AML-193 (cell line): ENCODE results near the gene NETO2.

Experiments
- DNase-seq, 2 experiments: peaks; one replicate each; lab custom pipeline; 2025; lab: John Stamatoyannopoulos, UW

Gene NETO2

DNA sequence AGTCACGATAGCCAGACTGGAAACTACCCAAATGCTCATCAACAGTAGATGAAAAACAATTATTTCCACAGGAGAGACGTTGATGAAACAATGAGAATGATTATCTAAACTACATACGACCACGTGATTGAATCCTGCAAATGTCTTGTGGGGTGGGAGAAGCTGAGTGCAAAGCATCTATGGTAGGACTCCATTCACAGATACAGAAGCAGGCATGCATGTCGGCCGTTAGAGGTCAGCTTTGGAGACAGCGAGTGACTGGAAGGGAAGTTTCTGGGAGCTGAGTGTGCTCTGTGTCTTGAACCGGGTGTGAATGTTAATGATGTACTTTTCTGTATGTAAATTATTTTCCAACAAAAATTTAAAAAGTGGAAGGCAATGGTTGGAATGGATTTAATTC lies 98.7 kb downstream of the NETO2 start:
- DNase-seq, result no peak

DNA sequence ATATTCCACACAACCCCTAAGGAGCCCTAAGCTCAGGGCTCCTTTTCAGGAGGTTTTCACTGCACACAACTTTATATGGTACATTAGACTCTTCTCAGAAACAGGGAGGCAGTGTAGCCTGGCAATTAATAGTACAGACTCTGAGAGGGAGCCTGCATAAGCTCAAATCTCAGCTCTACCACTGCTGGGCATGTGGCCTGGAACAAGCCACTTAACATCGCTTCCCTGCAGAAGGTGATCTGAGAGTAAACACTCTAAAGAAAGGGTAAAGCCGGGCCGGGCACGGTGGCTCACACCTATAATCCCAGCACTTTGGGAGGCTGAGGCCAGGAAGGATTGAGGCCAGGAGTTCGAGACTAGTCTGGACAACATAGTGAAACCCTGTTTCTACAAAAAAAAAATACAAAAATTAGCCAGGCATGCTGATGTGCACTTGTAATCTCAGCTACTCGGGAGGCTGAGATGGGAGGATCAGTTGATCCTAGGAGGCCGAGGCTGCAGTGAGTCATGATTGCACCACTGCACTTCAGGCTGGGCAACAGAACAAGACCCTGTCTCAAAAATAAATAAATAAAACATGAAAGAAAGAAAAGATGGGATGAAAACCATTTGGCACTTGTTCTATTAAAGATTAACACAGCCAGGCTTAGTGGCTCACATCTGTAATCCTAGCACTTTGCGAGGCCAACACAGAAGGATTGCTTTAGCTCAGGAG lies 99.6 kb downstream of the NETO2 start:
- no peak for DNase-seq

DNA sequence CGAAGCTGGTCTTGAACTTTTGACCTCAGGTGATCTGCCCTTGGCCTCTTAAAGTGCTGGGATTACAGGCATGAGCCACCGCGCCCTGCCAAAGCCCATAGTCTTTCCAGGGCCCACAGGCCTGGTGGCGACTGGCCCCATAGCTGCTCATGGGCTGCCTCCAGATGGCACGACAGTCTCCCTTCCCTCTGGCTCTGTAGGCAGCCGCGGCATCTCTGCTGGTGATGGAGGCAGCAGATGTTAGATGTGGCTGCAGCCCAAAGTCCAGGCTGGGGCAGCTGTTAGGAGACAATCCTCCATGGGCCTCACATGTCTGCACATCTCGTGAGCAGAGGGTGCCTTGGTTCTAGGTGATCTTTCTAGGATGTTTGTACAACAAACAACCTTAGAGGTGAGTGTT lies 100.5 kb downstream of the NETO2 start:
- DNase-seq, result no peak

GRCh38 chr16:47037746-47038458 lies 105.8 kb downstream of the NETO2 start:
- DNase-seq, result peak; percentile 55 to 64

GRCh38 chr16:47037396-47037745 lies 106.4 kb downstream of the NETO2 start:
- peak in 1 of 2 experiments; percentile 12 for DNase-seq

DNA sequence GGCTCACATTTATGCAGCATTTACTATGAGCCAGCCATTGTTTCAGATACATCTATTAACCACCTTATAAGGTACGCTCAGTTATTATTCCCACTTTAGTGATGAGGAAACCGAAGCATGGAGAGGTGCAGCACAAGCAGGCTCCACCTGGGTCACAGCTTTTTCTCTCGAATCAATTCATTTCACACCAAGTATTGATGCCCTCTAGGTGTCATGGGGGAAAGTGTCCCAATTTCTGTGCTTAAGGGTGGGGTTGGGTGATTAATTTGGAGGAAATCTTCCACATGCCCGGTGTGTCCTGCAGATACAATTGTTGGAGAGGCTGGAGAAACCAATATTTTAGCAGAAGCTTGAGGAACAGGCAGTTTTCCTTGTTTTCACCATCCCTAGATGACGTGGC lies 107.5 kb downstream of the NETO2 start:
- DNase-seq, result no peak

GRCh38 chr16:47035436-47035835 lies 108.3 kb downstream of the NETO2 start:
- DNase-seq, result no peak

DNA sequence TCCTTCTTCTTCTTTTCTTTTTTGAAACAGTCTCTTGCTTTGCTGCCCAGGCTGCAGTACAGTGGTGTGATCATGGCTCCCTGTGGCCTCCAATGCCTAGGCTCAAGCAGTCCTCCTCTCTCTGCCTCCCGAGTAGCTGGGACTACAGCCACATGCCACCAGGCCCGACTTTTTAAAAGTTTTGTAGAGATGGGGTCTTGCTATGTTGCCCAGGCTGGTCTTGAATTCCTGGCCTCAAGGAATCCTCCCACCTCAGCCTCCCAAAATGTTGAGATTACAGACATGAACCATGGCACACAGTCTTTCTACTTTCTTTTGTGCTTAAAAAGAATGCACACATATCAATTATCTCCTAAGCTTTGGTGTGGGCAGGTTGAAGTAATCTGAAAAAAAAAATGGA lies 109.3 kb downstream of the NETO2 start:
- no peak for DNase-seq

GRCh38 chr16:47033176-47033575 lies 110.6 kb downstream of the NETO2 start:
- no peak for DNase-seq

- no peak for DNase-seq
Observed at GRCh38 chr16:47029724-47030123, 114.0 kb downstream of the NETO2 start.

- DNase-seq, result no peak
Observed at GRCh38 chr16:47028767-47029377, 114.9 kb downstream of the NETO2 start.
